ENCODE measurements around the gene CFAP54.
"Not testable (repeated sequence)": the region's sequence is repeated elsewhere in the genome, so short reads cannot be mapped to it uniquely, and the experiment has no call there.

The CFAP54 gene, protein sequence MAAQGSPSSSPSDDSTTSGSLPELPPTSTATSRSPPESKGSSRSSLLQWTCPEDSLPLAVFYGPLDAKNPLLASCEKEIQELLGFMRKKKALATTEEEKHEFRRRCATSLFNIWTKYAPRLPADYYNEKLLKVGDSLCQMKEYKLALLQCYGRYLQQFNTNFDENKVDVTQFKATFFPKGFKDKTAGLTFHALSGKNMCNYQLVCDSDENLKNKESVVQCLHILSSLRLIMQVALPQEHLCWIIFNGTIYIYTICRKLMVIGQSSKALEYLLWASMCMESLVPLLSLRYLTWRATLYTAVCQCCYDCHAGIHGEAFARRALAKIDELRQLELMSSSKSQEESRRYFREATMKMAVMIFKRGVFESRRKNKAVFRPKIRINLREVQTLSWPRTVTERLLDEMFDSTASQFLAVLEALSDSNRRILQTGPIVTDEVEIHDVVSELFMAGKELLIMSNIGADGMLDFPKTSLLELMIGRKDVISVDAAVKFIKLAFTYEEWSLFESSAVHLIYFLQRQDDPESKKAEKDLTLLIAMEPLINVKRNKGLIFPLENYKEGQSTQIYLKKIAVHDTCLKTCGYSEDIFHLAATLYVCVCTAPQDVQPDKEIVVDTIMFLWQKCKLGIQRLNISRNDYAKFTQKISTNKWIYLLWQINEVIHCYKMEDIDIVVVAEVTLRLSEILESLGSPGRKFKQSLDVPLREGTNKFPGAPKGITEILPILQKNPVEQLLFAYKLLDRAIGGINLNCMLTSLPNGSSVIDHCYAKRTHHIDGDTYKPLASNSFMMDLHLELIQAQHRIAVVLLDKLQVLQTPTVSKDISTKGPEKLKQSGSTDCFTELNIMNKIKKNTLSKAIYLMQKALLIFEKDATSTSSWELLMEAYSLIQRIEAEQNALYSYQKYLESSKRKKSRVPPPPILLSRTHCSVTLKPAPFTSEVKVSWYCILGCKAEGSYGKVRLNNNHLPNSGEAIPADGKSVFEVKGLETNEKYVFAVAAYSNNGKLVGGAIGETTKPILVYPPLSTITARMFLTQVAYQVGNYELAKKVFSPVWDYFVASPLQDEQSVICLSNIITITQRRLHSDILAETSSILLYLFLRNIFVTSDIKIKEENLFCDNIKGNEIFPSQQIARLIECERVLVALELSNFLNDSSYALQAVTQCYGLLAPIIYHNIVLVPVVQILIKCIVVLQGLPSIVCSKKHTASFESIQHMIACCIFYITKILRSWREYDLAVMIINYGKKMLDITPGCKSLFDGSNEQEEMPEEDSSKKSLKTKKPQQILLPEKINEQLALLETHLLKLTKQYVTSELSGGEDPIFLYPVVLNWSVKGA (N-terminal part only)

DNA sequence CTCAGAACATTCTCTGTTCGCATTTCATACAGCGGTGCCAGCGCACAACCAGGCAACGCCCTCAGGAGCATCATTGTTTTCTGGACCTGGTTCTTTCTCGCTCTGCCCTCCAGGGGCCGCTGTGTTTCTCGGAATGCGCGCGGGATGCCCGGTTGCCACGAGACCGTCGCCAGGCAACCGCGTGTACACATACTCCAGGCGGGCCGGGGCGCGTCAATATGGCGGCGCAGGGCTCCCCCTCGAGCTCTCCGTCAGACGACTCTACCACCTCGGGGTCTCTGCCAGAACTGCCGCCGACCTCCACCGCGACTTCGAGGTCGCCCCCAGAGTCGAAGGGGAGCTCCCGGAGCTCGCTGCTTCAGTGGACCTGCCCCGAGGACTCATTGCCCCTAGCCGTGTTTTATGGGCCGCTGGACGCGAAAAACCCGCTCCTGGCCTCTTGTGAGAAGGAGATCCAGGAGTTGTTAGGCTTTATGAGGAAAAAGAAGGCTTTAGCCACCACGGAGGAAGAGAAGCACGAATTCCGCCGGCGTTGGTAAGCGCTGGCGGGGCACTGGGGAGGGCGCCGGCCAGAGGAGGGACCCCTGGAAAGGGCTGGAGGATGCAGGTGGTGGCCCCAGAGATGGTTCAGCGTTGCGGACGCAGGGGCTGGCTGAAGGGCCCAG, at the start of gene CFAP54:
Gene CFAP54 (plus strand): TSS at position 186 of the 665 bp plus-strand sequence. CDS start 33 bp downstream, at position 219.
- peak; percentile 88 for DNase-seq (ENCODE audit: low read depth)

DNA sequence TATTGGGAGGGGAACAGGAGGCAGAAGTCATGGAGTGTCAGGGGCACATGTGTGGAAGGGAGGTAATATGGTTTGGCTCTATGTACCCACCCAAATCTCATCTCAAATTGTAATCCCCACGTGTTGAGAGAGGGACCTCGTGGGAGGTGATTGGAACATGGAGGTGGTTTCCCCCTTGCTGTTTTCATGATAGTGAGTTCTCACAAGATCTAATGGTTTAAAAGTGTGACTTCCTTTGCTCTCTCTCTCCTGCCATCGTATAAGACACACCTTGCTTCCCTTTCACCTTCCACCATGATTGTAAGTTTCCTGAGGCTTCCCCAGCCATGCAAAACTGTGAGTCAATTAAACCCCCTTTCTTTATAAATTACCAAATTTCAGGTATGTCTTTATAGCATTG, 47.6 kb upstream of the CFAP54 start:
- no peak for DNase-seq (ENCODE audit: low read depth)

DNA sequence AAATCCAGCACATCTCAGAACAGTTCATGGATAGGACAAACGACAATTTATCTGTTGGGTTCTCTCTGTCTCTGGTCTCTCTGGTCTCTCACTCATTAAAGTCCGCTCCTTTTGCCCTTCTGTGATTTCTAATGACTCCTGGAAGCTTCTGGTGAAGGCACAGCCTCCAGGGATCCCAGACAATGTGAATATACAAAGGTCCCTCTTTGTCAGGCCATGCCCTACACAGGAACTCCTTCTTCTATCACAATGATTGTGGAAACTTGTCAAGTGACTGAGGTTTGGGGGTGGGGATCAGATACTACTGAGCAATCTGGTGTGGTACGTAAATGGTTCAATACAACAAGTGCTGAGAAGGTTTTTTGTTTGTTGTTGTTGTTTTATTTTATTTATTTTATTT, 46.5 kb upstream of the CFAP54 start:
- no peak for DNase-seq (ENCODE audit: low read depth)

DNA sequence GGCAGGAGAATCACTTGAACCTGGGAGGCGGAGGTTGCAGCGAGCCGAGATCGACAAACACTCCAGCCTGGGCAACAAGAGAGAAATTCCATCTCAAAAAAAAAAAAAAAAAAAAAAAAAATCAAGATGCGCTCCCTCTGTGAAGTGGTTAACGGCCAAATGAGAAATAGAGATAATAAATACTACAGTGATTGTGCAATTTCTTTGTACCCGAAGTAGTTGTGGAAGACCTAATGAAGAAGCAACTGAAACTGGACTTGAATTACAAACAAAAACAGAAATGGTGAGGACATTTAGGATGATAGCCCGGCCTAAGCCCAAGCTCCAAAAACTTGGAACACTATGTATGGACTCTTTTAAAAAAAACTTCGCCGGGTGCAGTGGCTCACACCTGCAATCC, 45.0 kb upstream of the CFAP54 start:
- no peak for DNase-seq (ENCODE audit: low read depth)

DNA sequence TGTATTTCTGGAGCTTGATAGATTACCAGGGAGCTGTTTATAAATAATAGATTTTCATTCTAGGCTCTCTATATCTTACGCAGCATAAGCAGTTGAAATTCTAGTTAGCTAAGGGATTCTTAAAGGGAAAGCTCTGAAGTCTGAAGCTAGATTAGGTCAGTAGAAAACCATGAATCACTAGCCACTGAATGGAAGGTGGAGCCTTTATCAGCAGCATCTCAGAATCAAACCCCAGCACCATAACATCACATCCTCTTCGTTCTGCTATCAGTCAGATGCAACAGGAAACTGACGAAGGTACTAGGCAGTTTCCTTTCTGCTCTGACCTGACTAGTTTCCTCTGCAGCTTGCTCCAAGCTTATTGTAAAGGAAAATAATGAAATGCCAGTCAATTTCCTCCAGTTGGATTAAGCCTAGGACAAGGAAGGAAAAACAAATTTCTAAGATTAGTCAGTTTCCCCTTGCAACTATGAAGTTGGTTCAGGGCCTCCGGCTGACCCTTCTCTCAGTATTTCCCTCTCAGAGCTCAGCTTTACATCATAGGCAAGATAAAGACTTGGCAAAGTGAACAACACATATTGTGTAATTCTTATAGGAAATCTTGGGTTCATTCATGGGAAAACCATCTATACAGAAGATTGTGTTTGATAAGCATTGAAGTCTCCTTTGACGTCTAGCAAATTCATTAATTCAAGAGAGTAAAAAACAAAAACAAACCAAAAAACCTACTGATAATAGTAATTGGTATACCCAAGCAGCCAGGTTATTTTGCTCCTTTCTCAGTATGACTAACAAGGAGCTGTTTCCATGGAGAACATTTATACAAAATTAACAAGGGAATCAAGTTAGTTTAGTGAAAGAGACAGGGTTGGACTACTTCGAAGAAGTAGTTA, 43.4 kb upstream of the CFAP54 start:
- no peak for DNase-seq (ENCODE audit: low read depth)

DNA sequence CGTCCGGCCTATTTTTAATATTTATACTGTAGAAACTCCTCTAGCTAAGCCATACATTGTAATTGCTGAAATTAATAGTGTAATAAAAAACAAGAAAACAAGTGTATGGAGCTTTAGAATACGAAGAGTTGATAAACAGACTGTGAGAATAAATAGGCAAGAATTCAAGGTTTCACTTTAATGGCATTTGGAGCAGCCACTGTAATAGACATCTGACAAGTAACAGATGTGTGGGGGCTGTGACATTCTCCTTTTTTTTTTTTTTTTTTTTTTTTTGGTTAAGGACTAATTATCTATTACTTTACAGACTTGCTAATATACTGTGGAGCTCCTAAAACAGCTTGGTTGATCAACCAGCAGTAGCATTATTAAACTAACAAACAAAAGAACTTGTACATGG, 42.1 kb upstream of the CFAP54 start:
- DNase-seq (ENCODE audit: low read depth), result no peak

DNA sequence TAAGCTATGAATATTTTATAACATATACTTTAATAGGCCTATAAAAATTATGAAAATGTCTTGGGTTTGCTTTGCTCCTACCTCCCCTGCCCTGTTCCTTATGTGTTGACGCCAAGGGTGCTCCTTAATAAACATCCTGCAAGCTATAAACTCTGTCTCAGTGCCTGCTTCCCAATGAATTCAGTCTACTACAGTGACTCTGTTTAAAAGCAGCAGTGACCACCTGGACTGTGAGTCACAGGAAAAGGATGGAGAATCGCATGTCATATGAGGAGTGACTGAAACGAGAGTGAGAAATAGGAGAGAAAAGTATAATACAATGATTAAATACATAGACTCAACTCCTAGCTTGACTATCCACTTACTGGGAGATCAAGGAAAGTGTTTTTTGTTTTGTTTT, 41.1 kb upstream of the CFAP54 start:
- DNase-seq (ENCODE audit: low read depth), result no peak

DNA sequence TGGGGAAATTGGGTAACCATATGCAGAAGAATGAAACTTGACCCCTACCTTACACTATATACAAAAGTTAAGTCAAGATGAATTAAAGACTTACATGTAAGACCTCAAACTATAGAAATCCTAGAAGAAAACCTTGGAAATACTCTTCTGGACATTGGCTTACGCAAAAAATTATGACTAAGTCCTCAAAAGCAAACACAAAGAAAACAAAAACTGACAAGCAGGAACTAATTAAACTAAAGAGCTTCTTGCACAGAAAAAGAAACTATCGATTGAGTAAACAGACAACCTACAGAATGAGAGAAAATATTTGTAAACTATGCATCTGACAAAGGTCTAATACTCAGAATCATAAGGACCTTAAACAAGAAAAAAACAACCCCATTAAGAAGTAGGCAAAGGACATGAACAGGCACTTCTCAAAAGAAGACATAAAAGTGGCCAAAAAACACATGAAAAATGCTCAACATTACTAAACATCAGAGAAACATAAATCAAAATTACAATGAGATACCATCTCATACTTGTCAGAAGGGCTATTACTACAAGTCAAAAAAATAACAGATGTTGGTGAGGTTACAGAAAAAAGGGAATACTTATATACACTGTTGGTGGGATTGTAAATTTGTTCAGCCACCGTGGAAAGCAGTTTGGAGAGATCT, 37.0 kb upstream of the CFAP54 start:
- DNase-seq (ENCODE audit: low read depth), result no peak

DNA sequence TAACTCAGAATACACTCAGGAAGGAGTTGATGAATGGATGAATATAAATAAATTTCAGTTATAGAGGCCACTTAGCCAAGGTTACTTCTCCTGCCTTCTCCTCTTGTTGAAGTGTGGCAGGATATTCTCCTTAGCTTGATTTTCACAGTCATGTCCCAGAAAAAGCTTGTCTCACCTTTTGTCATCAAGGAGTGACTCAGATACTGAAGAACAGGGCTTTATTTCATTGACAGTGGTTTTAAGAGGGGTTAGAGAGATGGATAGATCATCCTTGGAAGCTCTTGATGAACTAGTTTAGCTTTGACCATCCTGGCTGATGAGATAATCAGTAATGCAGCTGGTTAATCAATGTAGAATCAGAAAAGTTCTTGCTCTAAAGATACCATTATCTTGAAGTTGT, 35.0 kb upstream of the CFAP54 start:
- no peak for DNase-seq (ENCODE audit: low read depth)

DNA sequence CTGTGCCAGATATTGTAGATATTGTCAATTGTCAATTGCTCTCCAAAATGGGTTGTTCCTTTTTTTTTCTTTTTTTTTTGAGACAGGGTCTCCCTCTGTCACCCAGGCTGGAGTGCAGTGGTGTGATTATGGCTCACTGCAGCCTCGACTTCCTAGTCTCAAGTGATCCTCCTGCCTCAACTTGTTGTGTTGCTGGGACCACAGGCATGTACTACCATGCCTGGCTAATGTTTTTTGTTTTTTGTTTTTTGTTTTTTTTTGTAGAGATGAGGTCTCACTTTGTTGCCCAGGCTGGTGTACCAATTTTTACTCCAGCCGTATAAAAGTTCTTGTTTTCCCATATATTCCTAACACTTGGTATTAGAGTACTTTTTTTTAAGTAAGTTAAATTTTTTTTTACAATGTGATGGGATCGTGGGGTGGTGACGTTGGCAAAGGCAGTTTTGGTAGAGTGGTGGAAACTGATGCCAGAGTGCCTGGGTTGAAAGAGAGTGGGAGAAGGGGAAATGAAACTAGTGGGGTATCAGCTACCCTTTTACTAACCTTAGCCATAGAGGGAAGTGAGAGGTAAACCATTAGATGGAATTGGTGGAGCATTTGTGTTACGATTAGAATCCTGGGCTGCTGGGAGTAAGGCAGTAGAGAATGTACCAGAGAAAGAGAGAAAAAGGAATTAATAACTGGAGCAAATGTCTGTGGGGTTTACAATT, 33.0 kb upstream of the CFAP54 start:
- no peak for DNase-seq (ENCODE audit: low read depth)

DNA sequence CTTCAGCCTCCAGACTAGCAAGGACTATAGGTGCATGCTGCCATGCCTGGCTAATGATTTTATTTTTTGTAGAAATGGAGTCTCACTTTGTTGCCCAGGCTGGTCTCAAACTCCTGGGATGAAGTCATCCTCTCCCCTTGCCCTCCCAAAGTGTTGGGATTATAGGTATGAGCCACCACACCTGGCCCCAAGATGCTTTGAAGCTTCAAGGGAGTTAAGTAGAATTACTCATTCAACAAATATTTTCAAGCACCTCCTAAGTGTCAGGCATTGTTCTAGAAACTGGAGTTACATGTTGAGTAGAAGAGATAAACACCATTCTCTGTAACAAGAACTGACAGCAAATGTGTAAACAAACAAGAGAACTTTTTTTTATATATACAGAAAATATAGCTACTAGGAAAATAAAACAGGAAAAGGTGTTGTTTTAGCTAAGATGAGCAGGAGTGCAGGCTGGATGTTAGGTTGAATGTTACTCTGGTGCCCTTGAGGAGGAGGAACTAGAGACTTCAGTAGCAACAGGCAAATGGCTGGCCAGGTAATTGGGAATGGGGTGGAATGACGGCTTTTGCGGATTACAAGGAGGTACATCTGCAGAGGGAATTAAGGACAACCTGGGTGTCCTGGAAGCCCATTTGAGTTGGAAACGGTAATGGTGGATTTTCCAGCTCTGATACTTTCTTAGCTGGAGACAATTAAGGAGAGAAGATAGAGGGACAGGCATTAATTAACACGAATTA, 32.0 kb upstream of the CFAP54 start:
- DNase-seq (ENCODE audit: low read depth), result no peak

DNA sequence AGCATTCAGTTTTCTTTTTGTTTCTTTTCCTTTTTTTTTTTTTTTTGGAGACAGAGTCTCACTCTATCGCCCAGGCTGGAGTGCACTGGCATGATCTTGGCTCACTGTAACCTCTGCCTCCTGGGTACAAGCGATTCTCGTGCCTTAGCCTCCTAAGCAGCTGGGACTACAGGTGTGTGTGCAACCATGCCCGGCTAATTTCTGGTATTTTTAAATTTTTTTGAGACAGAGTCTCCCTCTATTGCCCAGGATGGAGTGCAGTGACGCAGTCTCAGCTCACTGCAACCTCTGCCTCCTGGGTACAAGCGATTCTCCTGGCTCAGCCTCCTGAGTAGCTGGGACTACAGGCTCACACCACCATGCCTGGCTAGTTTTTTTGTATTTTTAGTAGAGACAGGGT, 30.1 kb upstream of the CFAP54 start:
- not testable (repeated sequence) for DNase-seq (ENCODE audit: low read depth)

DNA sequence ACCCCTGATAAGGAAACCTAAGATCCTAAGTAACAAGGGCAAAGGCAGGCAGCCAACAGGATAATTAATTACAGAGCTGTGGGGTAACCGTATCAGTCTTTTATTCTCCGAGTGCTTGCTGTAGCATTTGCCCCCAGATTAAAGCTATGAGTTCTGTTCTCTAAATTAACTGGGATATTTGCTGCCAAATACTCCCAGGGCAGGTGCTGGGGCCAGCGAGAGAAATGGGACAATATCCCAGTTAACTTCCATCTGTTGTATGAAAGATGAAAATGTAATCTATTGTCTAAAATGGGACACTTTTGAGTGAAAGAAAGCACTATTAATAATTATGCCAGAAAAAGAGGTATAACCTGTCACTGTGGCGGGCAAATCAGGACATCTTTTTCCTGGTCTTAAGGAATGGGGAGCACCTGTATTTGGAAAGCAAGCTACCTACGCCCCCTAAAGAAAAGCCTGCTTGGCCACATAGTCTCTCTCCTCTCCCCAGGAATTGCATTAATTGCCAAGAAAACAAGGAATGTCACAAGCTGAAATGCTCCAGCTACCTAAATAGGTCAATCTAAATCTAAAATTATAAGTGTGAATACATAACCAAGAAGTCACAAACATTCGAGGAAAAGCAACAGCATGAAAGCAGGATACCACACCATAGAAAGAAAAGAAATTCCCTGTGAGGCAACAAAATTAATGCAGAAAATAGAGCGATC, 26.7 kb upstream of the CFAP54 start:
- no peak for DNase-seq (ENCODE audit: low read depth)

DNA sequence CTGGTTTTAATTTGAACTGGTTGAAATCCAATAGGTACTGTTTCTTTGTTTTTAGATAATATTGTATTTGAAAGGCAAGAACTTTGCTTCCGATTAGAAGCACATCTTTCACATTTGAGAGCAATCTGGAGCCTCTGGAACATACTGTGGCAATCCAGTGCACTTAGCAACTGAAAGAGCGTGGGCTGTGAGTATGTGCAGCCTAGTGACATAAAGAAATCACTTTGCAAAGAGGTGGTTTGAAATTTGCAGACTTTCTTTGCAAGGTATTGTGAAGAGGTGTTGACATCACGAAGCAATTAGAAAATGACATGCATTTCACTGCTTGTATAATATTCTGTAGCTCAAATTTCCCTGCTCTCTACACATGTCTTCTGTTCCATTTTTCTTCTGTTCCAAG, 23.5 kb upstream of the CFAP54 start:
- DNase-seq (ENCODE audit: low read depth), result no peak

DNA sequence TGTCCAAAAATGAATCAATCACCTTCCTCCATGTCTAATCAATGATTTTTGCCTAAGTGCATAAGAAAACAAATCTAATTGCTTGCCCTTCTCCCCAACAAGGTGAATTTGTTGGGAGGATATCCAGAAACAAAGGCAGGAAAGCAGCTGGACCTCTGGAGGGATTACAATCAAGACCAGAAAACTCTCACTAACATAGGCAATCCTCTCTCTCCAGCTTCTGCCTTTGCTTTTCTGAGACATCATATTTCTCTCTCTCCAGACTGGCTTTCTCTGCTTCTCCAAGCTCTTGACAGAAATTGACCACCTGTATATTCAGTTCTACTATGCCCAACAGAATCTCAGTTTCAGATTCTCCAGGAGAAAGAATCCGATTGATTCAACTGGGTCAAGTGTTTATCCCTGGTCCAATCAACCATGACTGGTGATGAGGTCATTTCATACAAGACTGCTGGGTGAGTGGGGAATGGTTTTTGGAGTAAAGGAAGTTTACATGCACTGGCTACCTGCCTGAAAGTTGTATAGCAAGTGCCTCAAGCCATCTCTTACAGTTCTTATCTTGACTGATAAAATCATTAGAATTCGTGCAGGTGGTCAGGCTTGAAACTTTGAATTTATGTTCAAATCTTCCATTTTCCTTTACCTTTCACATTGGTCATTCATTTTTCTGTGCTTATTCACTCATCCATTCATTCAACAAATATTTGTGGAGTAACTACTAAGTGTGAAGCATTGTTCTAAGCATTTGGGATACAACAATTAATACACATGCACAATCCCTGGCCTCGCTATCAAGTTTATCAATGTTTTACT, 22.2 kb upstream of the CFAP54 start:
- DNase-seq (ENCODE audit: low read depth), result no peak

DNA sequence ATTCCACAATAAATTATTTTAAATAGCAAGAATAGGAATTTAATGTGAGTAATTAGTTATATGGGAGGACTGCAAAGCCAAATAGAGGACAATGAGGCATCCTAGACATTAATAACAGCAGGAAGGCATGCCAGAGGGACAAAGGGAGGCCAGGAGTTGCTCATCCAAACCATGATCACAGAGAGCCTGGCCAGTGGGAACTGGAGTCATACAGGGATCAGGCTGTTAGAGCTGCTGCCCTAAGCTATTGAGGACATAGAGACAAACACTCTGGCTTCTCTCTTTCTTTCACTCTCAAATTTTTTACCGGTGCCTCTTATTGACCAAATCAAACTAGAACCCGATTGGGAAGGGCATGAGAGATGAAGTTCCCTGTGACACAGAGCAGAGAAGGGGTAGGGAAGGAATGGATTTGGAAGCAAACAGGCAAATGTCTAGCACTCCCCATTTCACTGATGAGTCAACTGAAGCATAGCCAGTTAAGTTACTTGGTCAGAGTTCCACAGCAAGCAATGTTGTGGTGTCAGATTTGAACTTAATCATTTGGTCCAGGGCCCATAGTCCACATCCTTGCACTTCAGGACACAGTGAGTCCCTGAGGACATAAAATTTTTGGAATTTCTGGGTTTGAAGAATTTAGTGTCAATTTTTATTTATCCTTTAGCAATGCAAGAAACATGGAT, 17.9 kb upstream of the CFAP54 start:
- no peak for DNase-seq (ENCODE audit: low read depth)

DNA sequence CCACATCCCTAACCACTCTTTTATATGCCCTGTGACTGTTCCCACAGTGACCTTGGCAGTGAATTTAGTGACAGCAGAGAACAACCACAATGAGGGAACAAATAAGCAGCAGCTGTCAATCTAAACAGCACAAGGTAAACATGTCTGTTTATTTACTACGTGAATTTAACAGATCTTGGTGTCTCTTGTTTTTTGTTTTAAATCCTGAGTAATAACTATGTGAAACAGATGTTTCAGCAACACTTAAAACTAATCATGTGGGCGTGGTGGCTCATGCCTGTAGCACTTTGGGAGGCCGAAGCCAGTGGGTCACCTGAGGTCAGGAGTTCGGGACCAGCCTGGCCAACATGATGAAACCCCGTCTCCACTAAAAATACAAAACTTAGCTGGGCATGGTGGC, 17.0 kb upstream of the CFAP54 start:
- no peak for DNase-seq (ENCODE audit: low read depth)

Measured in stimulated activated CD8-positive, alpha-beta memory T cell treated with anti-CD3 and anti-CD28 coated beads, Interleukin-7, amount 100 ng/mL, for 24 hours (primary cell).